Neutrophil (primary cell): ENCODE results near the gene DES.

Source experiments
- H3K27ac ChIP-seq: fragments of 200-600 bp; sonication (generic); 2 replicates; pipeline ENCODE4 v1.5.1; 2016; ENCODE audit warnings: mild to moderate bottlenecking, moderate library complexity
- H3K27me3 ChIP-seq: fragments of 200-600 bp; sonication (generic); 2 replicates; pipeline ENCODE4 v1.6.0; 2016; ENCODE audit warnings: mild to moderate bottlenecking
- H3K36me3 ChIP-seq: fragments of 200-600 bp; sonication (generic); 2 replicates; pipeline ENCODE4 v1.5.1; 2017
- H3K4me1 ChIP-seq, 2 experiments: fragments of 200-600 bp in 1 of 2; sonication (generic) in 1 of 2; 1 replicate in 1 of 2; 2 replicates in 1 of 2; pipeline versions ENCODE4 v1.5.1 to v1.6.1; 2013 to 2016; ENCODE audit warnings: low read depth in 1 of 2, low read length in 1 of 2, mild to moderate bottlenecking in 1 of 2, moderate library complexity in 1 of 2; ENCODE audit not compliant: control insufficient read depth in 1 of 2, insufficient read depth in 1 of 2
- H3K4me3 ChIP-seq, 2 experiments: fragments of 200-600 bp in 1 of 2; sonication (generic) in 1 of 2; 1 replicate in 1 of 2; 2 replicates in 1 of 2; pipeline ENCODE4 v1.5.1; 2013 to 2016; ENCODE audit warnings: low read depth in 1 of 2, low read length in 1 of 2, mild to moderate bottlenecking in 1 of 2, moderate library complexity in 1 of 2
- H3K9me3 ChIP-seq: fragments of 200-600 bp; sonication (generic); 2 replicates; pipeline ENCODE4 v1.5.1; 2016
- CTCF ChIP-seq: fragments of 200-600 bp; sonication (generic); IDR thresholded peaks from 2 replicates; pipeline ENCODE4 v1.5.1; 2016; ENCODE audit warnings: antibody characterized with exemption

The DES gene

DNA sequence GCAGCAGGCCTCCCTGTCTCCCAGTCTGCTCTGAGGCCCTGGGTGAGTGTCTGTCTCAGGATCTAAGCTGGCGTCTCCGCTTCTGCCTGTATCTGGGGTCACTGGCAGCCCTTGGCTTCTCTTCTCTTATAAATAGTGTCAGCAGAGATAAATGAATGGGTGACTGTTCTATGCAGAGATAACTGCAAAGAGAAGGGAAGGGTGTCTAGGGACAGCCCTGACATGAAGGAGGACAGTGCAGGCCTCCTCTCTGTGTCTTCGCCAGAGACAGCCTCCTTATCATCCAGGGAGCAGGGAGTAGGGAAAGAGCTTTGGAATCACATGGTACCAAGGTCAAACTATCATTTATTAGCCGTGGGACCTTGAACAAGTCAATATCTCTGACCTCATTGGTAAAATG is 52.3 kb downstream of the DES start:
- Histone ChIP-seq H3K27me3 (peaks cover 8% of the 10 kb centered on the region), H3K27ac (no peak overlapping the region), H3K4me1 (no peaks in the 10 kb centered on the region), H3K9me3 (no peaks in the 10 kb centered on the region), H3K4me3 (no peak overlapping the region), H3K36me3 (no peaks in the 10 kb centered on the region)
- TF ChIP-seq CTCF, result no peak

DNA sequence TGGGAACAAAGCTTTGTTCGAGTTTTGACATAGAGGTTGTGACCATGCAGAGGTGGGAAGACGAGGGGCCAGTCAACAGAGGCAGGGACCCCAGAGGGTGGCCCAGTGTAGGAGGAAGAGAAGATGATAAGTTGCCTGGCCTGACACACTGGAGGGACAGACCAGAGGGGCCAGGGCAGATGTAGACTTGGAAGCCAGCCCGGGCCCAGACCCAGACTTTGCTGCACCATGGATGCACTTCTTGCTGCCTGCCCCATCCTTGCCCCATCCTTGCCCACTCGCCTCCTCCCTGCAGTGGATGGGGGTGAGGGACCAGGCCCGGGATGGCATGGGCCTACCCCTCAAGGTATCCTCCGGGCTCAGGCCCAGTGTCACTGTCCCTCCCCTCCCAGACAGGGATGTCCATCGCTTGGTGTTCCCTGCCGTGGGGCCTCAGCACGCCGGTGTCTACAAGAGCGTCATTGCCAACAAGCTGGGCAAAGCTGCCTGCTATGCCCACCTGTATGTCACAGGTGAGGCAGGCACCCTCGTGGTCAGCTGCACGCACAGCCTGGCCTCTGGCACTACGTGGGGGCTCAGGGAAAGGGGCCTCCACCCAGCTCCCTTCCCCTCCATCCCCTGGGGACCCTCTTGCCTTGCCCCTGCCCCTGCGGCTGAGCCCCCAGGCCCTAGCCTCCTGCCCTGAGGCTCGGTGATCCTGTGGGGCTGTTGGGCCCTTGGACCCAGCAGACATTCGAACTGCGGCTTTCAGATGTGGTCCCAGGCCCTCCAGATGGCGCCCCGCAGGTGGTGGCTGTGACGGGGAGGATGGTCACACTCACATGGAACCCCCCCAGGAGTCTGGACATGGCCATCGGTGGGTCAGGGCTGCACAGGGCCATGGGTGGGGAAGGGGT is 53.5 kb downstream of the DES start:
- H3K36me3 ChIP-seq, result no peaks in the 10 kb centered on the region
- no peaks in the 10 kb centered on the region for H3K9me3 ChIP-seq
- H3K4me3 ChIP-seq, result no peak overlapping the region
- H3K27ac ChIP-seq, result no peak overlapping the region
- peaks cover 21% of the 10 kb centered on the region for H3K27me3 ChIP-seq
- H3K4me1 ChIP-seq, result no peaks in the 10 kb centered on the region
- TF ChIP-seq CTCF, result no peak

GRCh38 chr2:219472629-219473187 is 54.5 kb downstream of the DES start:
- Histone ChIP-seq H3K9me3 (no peaks in the 10 kb centered on the region), H3K27ac (no peak overlapping the region), H3K4me3 (no peak overlapping the region), H3K36me3 (no peaks in the 10 kb centered on the region), H3K4me1 (no peaks in the 10 kb centered on the region), H3K27me3 (peaks cover 31% of the 10 kb centered on the region)
- no peak for TF ChIP-seq CTCF

DNA sequence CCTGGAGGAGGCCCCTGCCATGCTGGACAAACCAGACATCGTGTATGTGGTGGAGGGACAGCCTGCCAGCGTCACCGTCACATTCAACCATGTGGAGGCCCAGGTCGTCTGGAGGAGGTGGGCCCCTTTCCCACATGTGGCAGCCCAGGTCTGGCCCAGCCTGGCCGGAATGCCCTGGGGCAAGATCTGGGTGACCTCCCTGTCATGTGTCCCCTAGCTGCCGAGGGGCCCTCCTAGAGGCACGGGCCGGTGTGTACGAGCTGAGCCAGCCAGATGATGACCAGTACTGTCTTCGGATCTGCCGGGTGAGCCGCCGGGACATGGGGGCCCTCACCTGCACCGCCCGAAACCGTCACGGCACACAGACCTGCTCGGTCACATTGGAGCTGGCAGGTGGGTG is 55.3 kb downstream of the DES start:
- H3K36me3 ChIP-seq, result no peaks in the 10 kb centered on the region
- no peaks in the 10 kb centered on the region for H3K4me1 ChIP-seq
- no peak overlapping the region for H3K27ac ChIP-seq
- TF ChIP-seq CTCF, result no peak
- no peak overlapping the region for H3K4me3 ChIP-seq
- H3K9me3 ChIP-seq, result no peaks in the 10 kb centered on the region
- H3K27me3 ChIP-seq, result peaks cover 39% of the 10 kb centered on the region

- TF ChIP-seq CTCF, result no peak
- Histone ChIP-seq H3K4me3 (no peak overlapping the region), H3K9me3 (no peaks in the 10 kb centered on the region), H3K4me1 (no peaks in the 10 kb centered on the region), H3K27me3 (peaks cover 45% of the 10 kb centered on the region), H3K27ac (no peak overlapping the region), H3K36me3 (no peaks in the 10 kb centered on the region)
These were observed 56.3 kb downstream of the DES start for GRCh38 chr2:219474285-219475060.
